ENCODE data around the gene NRXN3.

DNA sequence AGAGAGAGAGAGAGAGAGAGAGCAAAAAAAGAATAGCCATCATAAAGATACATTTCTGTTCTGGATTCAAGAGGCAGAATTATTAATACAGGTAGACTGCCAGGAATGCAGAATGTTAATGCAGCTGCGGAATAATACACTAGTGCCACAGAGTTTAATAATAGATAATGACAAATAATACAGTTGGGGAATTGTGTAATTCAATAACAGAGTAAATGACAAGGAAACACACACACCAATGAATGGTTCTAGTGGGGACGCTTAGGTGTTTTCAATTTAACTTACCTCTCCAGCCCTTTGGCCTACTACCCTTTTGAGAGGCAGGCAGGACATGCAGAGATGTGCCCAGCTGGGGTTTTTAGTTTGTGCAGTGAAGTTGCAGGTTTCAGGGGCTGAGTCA lies 313.9 kb downstream of the NRXN3 start:
- TF ChIP-seq EZH2 (IDR thresholded peaks at IDR 0.05): no peak
- TF ChIP-seq, protein P1, sequence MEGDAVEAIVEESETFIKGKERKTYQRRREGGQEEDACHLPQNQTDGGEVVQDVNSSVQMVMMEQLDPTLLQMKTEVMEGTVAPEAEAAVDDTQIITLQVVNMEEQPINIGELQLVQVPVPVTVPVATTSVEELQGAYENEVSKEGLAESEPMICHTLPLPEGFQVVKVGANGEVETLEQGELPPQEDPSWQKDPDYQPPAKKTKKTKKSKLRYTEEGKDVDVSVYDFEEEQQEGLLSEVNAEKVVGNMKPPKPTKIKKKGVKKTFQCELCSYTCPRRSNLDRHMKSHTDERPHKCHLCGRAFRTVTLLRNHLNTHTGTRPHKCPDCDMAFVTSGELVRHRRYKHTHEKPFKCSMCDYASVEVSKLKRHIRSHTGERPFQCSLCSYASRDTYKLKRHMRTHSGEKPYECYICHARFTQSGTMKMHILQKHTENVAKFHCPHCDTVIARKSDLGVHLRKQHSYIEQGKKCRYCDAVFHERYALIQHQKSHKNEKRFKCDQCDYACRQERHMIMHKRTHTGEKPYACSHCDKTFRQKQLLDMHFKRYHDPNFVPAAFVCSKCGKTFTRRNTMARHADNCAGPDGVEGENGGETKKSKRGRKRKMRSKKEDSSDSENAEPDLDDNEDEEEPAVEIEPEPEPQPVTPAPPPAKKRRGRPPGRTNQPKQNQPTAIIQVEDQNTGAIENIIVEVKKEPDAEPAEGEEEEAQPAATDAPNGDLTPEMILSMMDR (IDR thresholded peaks at IDR 0.05): no peak
- no peak for TF ChIP-seq EZH2phosphoT487 (IDR thresholded peaks at IDR 0.05)
